Stimulated activated CD4-positive, alpha-beta T cell treated with anti-CD3 and anti-CD28 coated beads, Interleukin-1b, Interleukin-23, amount 100 ng/mL, for 4 hours (primary cell): ENCODE measurements around the gene MRPL14.

Experiments
- DNase-seq, 2 donors: peaks; one replicate each; pipeline ENCODE4 v3.0.0-alpha.2; 2020; ENCODE audit warnings: low read depth in 2 of 2

The MRPL14 gene

DNA sequence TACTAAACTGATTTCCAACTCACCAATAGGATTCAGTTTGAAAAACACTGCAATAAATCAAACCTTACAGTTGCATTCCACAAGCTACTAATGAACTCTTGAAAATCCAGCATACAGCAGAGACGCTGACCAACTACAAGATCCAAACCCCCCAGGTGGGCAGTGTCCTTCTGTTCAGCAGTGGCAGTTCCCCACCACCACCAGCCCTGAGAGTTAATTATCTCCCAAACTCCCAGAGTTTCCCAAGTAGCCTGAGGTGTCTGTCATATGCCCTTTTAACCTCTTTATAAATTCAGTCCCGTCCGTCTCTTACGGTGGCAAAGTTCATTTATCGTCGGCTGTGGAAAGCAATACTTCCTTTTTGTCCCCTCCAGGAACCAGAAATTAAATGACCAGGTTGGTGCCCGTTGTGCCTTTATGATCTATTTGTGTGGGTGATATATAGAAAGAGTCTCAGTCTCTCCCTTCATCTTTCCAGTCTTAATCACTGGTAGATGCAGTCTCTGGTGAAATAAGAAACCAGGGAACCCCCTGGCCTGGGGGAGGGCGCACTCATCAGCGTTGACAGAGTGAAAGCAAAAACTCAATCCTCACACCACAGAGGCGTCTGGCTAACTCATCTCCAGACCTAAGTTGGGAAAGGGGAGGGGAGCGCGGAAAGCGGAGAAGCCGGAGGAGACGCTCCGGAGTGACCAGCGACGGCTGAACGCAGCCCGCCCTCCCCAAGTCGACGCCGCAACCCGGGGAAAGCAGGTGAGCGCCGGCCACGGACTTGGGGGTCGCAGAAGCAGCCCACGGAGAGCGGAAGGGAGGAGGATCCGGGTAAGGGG lies 717 bp downstream of the MRPL14 start:
- DNase-seq = peak; percentile 66 to 69

DNA sequence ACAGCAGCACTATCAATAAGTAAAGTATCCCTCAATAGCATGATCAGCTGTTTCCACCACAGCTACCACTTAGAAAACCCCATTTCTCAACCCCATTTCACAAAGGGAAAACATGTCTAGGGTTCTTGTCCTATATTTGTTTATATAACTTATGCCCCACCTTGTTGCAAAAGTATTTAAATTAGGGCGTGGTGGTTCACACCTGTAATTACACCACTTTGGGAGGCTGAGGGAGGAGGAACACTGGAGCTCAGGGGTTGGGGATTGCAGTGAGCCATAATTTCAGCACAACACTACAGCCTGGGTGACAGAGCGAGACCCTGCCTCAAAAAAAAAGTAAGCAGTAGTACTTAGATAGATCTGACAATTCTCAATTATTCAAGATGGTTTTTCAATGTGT lies 3.7 kb downstream of the MRPL14 start:
- DNase-seq = no peak

DNA sequence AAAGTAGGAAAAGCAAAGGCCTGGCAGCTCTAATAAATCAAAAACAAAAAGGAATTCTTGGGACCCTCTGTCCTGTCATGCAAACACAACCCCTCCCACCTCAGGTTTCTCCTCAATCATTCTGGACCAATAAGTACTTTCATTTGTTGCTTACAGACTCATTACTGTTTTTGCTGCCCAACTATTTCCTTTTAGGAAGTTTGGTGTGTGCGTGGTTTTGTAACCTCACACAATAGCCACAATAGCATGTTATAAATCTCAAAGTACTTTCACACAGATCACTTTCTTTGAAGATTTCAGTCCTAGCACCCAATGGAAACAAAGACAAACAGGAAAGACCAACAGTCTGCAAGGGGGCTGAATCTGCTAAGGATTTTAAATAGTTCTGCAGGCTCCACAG lies 4.5 kb downstream of the MRPL14 start:
- DNase-seq = no peak

DNA sequence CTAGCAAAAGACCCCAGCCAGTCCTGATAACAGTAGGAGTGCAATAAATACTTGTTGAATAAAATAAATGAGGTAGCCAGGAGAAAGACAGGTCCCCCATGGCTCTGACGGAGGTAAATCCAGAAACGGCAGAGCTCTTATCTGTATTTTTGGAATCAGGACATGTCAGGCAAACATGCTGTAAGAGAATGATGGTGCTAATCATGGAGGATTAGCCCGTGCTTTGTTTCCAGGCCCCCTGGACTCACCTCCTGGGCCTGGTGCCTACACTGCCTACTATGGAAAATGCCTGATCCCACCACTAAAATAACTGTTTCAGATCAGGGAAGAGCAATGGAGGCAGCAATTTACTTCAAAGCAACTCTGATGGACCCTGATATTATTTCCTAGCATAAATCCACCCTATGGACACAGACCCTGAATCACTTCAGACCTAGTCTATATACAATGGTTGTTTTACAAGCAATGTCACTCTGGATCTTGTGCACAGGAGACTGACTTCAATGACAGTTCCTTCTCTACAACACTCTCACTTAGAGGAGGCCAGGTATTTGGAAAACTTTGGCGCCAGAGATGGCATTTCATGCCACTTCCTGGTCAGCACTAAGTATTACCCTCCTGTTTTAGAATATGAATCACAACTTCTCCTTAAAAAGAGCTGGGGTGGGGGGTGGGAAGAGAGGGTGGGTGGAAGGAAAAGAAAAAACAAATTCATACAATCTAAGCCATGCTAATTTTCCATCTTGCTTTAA lies 6.4 kb downstream of the MRPL14 start:
- no peak for DNase-seq

DNA sequence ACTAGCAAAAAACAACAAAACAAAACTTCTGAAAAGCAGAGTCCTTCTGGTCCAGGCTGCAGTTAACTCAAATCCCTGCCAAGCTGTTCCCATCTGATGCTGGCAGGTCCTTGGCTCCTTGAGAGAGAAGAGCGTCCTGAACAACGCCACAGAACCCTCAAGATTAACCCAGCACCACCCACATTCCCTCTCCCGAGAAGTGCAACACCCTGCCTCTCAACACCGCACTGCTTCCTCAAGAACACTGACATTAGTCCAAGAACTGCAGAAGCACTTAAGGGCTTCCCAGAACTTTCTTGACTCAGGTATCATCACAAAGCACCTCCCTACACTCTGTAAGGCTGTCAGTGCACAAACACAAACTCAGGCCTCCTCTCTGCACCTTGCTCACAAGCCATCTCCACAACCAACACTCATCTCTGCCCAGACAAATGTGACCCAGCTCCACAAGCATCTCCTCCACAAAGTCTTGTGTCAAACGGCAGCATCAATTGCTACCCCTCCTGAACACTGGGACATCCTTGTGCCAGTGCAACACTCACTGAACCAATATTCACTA lies 7.5 kb downstream of the MRPL14 start:
- DNase-seq = no peak

DNA sequence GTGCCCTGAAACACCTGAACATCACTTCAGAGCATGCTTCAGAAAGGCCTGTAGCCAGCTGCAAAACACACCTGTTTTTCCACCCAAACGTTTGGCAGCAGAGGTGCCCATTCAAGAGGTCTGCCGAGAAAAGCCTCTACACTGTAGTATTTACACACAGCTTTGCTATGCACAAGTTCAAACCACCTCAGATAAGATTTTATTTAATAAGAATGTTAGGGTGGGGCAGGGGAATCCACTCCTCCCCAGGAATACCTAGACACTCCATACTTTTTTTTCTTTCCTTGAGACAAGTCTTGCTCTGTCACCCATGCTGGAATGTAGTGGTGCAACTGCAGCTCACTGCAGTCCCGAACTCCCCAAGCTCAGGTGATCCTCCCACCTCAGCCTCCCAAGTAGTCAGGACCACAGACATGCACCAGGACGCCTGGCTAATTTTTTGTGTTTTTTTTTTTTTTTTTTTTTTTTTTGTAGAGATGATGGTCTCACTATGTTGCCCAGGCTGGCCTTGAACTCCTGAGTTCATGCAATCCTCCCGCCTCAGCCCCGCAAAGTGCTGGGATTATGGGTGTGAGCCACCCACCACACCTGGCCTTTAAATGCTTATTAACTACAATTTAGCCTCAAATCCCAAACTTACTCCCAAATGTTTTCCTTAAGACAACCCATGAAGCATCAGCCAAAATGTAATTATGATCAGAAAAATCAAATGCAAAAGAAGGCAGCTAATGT lies 9.7 kb downstream of the MRPL14 start:
- no peak for DNase-seq

DNA sequence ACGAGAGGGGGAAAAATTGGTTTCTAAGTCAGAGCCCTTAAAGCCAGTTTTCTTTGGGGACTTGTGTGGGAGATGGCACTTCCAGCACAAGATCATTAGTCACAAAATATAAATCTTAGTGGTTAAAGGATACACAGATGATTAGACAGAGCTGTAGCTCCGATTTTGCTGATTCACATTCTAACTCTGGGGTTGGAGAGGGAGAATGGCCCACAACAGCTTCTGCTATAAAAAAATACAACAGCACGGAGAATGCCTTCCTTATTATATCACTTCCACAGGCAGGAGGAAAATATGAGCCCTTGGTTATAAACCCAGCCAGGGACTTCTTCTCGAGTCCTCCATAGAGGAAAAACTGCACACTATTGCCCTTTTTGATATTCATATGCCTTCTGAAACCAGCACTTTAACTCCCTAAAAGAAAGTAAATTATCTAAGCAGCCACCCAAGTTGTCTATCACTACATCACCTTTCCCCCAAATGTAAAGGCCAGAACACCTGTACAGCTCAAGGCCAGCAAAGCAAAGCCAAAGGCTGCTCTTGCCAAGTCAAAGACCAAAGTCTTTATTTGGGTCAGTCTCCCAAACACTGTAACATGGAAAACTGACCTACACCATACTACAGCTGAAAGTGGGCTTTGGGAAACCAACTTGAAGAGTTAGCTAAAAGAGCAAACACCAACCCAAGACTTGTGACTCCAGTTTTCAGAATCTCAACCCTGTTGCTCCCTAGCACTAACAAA lies 10.4 kb downstream of the MRPL14 start:
- no peak for DNase-seq

DNA sequence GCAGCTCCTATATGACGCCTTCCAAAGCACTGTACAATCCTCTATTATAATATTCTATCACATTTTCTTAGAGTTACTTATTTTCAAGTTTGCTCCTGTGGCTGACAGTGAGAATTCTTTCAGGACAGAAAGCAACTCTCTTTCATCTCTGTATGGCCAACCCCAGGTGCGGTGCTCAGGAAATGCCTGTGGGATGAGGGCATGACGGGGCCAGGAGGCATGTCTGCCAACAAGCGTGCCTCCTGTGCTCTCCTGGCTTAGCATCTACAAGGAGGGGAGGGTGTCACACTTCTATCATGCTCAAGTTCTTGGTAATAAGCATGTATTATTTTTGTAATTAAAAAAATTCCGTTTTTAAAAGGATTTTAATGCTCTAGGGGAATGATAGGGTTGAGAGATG lies 11.4 kb downstream of the MRPL14 start:
- DNase-seq = no peak

DNA sequence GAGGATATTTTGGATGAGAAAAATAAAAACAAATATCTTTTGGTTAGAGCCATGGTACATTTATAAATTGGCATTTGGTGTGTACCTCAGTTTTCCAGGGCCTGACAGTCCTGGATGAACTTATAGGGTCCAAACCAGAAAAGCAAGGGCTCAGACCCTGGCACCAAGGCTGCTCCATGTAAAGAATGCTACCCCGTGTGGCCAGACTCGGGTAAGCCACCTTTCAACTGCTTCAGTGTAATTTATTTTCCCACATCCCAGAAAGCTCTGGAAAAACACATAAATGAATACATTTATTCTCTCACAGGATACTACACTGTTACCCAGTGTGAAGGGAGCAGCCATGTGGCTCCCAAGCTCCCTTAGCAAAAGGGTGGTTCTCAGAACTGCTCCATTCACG lies 13.8 kb downstream of the MRPL14 start:
- DNase-seq = no peak

DNA sequence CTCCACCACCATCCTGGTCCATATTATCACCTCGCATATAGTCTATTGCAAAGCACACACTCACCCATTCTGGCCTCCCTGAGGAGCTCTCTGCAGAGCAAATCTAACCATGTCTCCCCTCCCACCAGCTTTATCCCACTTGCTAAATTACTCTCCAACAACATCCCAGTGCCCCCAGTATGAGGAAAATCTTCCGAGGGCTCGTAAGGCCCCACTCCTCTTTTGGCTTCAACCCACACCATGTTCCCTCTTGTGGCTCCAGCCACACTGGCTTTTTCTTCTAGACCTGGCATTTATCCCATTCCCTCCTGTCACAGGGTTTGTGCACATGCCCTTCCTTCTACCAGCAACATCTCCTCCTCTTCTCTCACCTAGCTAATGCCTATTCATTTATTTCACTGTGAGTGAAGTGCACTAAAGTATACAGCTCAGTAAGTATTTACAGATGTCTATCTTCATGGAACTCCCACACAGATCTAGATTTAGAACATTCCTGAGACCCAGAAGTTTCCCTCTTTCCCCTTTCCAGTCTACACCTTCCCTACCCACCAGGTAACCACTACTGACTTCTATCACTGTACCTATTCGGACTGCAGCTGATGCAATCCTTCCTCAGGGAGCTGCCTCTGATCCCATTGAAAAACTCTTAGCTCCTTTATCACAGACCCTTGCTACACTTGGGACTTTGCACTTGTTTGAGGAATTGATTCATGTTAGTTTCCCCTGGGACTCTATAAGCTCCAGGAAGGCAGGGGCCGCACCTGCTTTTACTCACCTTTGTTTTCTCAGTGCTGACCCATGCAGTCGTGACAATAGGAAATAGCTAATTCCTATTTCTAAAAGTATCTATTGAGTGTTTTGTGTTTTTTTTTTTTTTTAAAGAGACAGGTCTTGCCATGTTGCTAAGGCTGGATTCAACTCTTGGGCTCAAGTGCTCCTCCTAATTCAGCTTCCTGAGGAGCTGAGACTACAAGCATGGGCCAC lies 15.5 kb downstream of the MRPL14 start:
- no peak for DNase-seq

DNA sequence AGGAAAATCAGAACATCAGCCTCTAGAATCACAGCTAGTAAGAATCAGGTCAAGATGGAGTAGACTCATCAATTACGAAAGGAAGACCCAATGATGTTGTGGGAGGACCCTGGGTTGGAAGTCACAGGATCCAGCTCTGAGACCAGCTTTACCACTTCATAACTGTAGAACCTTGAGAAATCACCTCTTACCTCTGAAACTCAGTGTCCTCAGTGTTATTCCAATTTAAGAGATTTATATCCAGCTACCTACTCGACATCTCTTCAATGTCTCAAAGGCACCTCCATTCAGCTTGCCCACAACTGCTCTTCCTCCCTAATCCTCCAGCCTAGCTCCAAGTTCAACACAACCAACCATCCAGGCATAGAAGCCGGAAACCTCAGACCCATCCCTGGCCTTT lies 16.3 kb downstream of the MRPL14 start:
- no peak for DNase-seq

DNA sequence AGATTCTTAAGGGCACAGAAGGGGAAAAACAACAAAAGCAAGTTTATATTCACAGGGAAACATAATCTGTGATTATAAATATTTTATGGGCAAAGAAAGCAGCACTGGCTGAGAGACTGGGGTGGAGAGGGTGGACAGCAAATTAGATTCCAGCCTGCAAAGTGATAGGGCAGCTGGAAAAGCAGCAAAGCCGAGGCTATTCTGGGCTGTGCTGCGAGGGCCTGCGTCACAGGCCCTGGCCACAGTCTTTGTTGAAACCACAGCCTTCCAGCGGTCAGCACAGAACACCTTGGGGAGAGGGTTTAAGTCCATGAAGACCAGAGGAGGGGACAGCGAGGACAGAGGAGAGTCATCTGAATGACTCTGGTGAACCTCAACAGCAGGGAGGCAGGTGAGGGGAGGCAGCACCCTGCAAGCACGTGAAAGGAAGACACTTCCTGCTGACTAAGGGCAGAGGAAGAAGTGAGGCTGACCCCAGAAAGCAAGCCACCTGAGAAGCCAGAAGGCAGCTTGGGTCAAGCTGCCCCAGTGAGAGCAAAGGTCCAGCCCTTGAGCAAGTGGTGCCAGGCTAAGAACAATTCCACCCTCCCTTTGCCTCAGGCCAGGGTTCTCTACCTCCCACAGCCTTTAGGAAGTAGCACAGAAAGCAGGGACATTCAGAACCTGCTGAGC lies 17.1 kb downstream of the MRPL14 start:
- DNase-seq = no peak

DNA sequence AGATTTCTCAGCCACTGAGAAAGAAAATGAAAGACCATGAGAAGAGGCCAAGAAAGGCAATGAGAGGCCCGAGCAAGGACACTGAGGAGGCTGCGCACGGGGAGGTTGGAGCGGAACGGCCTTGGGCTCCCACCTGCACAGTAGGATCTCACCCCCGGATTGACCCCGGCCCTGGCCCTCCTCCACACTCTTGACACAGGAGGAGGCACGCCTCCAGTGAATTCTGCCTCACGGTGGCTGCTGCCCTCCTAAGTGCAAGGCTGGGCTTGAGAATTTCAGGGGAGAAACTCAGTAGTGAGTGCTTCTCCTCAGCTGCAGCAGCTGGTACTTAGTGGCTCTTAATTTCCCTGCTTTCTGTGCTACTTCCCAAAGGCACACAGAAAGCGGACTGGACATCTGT lies 18.0 kb downstream of the MRPL14 start:
- no peak for DNase-seq

DNA sequence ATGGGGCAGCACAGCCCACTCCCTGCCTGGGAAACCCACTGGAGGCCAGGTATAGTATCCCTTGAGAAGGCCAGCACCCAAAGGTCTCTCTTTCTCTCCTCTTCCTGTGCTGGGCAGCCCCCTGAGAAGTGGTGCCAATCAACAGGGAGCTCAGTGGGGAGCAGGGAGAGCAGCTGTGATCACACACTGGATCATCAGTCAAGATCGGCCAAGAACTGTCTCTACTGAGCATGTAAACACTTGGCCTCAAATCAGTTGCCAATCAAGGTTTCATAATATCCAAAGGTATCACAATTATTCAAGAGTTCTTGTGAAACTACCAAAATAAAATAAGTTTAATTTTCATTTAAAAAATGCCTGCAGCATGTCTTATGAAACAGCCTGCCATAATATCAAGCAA lies 18.8 kb downstream of the MRPL14 start:
- DNase-seq = no peak

DNA sequence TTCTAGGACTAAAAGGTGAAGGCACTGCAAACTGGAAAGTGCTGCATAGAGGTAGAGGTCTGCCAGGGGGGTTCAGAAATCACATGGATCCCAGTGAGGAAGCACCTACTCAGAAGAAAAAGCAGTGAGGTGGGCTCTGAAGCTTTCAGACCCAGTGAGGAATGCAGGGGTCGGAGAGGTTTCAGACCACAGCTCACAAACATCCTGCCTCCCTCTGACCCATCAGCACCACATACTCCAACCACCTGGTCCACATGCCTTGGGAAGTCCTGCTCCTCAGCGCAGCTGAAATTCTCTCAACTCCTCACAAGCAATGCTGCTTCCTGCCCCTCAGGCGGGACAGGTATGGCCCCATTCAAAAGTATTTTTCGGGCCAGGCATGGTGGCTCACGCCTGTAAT lies 20.2 kb downstream of the MRPL14 start:
- DNase-seq = no peak

DNA sequence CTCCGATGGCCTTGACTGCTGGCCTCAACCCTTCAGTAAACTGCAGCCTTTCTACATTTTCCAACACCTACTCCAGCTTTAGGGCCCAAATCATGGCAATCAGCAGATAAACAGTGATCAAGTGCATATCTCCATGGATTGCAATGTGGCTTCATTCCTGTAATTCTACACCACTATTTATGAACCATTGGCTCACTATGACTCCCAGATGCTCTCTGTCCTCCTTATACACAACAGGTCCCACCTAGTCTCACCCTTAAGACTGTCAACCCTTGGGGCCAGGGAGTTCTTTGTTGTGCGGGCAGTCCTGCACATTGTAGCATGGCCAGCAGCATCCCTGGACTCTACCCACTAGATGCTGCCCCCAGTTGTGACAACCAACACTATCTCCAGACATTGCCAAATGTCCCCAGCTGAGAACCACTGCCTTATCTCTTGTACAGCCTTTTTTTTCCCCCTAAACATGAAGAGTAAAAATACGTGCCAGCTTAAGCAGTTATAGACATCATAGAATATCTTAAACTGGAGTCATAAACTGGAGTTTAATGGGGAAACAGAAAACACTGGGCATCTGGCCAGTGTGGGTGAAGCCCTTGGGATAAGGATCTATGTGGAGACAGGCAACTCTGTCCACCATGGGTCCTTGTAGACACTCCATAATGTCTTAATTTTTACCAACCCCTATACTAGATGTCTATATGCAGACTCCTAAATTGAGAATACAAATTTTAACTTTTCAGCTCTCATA lies 21.1 kb downstream of the MRPL14 start:
- DNase-seq = no peak

DNA sequence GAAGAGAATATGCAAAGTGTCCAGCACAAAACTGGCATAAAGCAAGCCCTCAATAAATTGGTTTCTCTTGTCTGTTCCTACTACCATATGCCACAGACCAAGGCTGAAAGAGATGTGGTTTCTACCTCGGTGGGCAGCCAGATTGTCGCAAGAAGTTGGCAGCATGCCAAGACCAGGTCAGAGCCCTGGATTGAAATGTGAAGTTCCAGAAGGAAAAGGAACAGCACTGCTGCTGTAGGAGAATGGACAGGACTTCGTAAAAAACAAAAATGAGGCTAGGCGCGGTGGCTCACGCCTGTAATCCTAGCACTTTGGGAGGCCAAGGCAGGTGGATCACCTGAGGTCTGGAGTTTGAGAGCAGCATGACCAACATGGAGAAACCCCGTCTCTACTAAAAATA lies 22.1 kb downstream of the MRPL14 start:
- DNase-seq = no peak

DNA sequence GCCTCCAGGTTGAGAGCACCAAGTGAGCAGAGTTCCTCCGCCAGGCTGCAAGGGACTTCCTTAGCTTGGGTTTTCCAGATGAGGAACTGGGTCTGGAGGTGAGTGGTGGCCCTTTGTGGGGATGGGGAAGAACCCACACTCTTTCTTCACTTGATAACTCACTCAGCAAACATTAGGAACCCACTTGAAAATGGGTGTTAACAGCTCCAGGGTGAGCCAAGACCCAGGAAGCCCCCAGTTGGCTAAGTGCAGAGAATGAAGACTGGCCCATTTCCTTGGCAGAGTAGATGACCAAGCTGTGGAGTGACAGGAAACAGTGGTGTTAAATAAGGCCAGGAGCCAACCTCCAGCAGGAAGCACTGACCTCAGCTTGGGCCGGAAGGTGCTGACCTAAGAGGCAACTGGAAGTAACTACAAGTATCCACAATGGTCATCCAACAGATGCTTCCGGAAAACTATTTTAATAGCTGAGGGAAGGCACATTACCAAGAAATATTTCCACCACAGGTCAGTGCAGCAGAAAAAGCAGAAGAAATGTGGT lies 22.7 kb downstream of the MRPL14 start:
- no peak for DNase-seq

DNA sequence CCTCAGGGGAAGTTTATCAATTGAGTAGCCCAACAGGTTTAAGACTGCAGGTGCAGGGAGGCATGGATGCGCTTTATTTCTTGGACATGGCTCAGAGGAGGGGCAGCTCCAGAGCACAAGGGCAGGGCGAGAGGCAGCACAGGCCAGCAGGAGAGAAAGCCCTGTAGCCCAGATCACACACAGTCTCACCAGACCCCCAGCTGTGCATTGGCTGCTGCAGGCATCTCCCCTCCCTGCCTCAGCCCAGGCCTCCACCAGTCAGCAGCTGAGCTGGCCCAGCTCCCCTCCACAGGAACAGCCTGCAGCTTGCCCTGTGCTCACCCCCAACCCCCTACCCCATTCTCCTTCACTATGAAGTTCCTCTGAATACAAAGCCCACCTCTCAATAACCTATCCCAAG lies 24.7 kb downstream of the MRPL14 start:
- no peak for DNase-seq
